ENCODE data around the gene KCNIP4. TPM values are rescaled to one million over a fixed set of nuclear protein-coding genes. Genes with fewer than 3 reads are reported as not detected.

KCNIP4 gene
- total RNA-seq, 1 experiment from 2014 or later, result not detected

DNA sequence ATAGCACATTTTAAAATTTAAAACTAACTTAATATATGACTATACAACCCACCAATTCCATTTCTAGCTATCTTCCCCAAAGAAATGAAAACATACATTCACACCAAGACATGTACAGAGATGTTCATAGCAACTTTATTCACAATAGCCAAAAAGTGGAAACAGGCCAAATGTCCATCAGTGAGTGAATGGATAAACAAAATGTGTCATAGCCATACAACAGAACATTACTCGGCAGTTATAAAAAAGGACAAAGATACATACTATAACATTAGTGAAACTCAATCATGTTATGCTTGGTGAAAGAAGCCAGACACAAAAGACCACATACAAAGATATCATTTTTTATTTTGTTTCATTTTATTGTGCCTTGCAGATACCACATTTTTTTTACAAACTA, 851.5 kb downstream of the KCNIP4 start:
- no peaks in the 10 kb centered on the region for H3K36me3 ChIP-seq
- no peaks in the 10 kb centered on the region for H3K4me1 ChIP-seq (replicated peaks)
- no peak overlapping the region for H3K4me3 ChIP-seq
- H3K27ac ChIP-seq, result no peak overlapping the region
- DNase-seq (ENCODE audit: low read depth in 1 of 2, low spot score in 2 of 2), result no peak
- H3K9me3 ChIP-seq (replicated peaks), result no peaks in the 10 kb centered on the region
- no peaks in the 10 kb centered on the region for H3K27me3 ChIP-seq (replicated peaks)

DNA sequence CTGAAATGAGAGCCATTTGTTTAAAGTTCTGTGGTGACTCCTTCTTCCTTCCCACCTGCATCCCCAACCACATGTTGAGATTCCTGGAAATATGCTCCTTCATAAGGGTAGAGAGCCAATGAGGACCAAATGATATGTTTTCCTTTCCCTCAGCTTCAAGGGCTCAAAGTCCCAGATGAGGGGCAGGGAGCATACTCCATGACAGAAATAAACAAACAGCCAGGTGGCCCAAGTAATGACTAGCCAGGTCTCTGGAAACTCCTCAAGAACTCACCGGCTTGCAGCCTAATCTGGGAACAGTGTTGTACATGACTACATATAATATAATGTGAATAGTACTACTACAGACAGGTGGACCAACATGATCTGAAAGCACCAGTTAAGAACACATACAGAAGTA, 856.0 kb downstream of the KCNIP4 start:
- H3K36me3 ChIP-seq, result no peaks in the 10 kb centered on the region
- no peak overlapping the region for H3K27ac ChIP-seq
- no peak for DNase-seq (ENCODE audit: low read depth in 1 of 2, low spot score in 2 of 2)
- H3K4me3 ChIP-seq, result no peak overlapping the region
- H3K4me1 ChIP-seq (replicated peaks), result no peaks in the 10 kb centered on the region
- H3K27me3 ChIP-seq (replicated peaks), result no peaks in the 10 kb centered on the region
- no peaks in the 10 kb centered on the region for H3K9me3 ChIP-seq (replicated peaks)

- Histone ChIP-seq H3K9me3 (replicated peaks) (no peaks in the 10 kb centered on the region), H3K4me1 (replicated peaks) (no peaks in the 10 kb centered on the region), H3K36me3 (no peaks in the 10 kb centered on the region), H3K27ac (no peak overlapping the region), H3K27me3 (replicated peaks) (no peaks in the 10 kb centered on the region), H3K4me3 (no peak overlapping the region)
- DNase-seq (ENCODE audit: low read depth in 1 of 2, low spot score in 2 of 2), result no peak
Observed at GRCh38 chr4:21090094-21090666, 858.4 kb downstream of the KCNIP4 start.

DNA sequence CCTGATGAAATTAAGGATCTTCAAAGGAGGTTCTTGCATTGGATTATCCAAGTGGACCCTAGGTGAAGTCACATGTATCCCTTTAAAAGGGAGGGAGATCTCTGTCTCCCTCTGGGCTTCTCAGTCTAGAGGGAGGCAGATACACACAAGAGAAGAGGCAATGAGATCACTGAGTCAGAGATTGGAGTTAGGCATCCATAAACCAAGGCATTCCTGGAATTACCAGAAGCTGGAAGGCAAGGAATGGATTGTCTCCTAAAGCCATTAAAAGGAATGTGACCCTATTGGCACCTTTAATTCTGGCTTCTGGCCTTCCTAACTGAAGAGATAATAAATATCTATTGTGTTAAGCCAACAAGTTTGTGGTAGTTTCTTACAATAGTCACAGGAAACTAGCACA, 865.2 kb downstream of the KCNIP4 start:
- DNase-seq (ENCODE audit: low read depth in 1 of 2, low spot score in 2 of 2), result no peak
- H3K4me3 ChIP-seq, result no peak overlapping the region
- H3K4me1 ChIP-seq (replicated peaks), result no peaks in the 10 kb centered on the region
- H3K9me3 ChIP-seq (replicated peaks), result no peaks in the 10 kb centered on the region
- H3K27me3 ChIP-seq (replicated peaks), result no peaks in the 10 kb centered on the region
- H3K27ac ChIP-seq, result no peak overlapping the region
- H3K36me3 ChIP-seq, result no peaks in the 10 kb centered on the region

DNA sequence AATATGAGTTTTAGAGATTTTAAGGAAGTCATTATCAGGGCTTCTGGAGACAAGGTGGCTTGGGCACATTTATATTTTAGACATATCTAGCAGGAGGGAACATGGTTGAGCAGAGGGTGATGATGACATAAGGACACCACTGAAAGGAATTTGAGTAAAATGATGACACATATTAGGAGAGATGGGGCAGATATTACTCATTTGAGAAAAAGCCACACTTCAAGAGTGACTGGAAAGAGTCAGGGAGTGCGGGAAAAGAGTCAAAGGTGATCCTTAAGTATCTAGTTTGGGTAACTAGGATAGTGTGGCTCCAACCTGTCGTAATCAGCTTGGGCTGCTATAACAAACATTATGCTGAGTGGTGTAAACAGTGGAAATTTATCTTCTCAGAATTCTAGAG, 870.6 kb downstream of the KCNIP4 start:
- H3K9me3 ChIP-seq (replicated peaks), result no peaks in the 10 kb centered on the region
- no peak overlapping the region for H3K27ac ChIP-seq
- no peaks in the 10 kb centered on the region for H3K36me3 ChIP-seq
- H3K4me3 ChIP-seq, result no peak overlapping the region
- no peaks in the 10 kb centered on the region for H3K4me1 ChIP-seq (replicated peaks)
- no peaks in the 10 kb centered on the region for H3K27me3 ChIP-seq (replicated peaks)
- no peak for DNase-seq (ENCODE audit: low read depth in 1 of 2, low spot score in 2 of 2)

DNA sequence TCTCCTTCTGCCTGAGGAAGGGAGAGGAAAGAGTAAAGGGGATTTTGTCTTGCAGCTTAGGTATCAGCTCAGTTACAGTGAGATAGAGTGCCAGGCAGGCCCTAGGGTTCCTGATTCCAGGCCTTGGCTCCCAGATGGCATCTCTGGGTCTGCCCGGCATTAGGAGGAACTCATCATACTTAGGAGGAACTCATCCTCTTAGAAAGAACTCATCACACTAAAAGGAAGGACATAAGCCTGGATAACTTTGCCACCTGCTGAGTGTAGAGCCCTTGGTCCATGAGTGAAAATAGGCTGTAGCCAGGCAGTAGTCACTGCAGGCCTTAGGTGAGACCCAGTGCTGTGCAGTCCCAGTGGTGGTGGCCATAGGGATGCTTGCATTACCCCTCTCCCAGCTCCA, 881.2 kb downstream of the KCNIP4 start:
- Histone ChIP-seq H3K4me3 (no peak overlapping the region), H3K36me3 (no peaks in the 10 kb centered on the region), H3K27me3 (replicated peaks) (no peaks in the 10 kb centered on the region), H3K9me3 (replicated peaks) (no peaks in the 10 kb centered on the region), H3K27ac (no peak overlapping the region), H3K4me1 (replicated peaks) (no peaks in the 10 kb centered on the region)
- no peak for DNase-seq (ENCODE audit: low read depth in 1 of 2, low spot score in 2 of 2)

GRCh38 chr4:21061902-21062301, 886.7 kb downstream of the KCNIP4 start:
- H3K4me1 ChIP-seq (replicated peaks), result no peaks in the 10 kb centered on the region
- DNase-seq (ENCODE audit: low read depth in 1 of 2, low spot score in 2 of 2), result no peak
- H3K4me3 ChIP-seq, result no peak overlapping the region
- H3K9me3 ChIP-seq (replicated peaks), result no peaks in the 10 kb centered on the region
- H3K36me3 ChIP-seq, result no peaks in the 10 kb centered on the region
- no peaks in the 10 kb centered on the region for H3K27me3 ChIP-seq (replicated peaks)
- no peak overlapping the region for H3K27ac ChIP-seq

- no peak for DNase-seq (ENCODE audit: low read depth in 1 of 2, low spot score in 2 of 2)
- Histone ChIP-seq H3K36me3 (no peaks in the 10 kb centered on the region), H3K27me3 (replicated peaks) (no peaks in the 10 kb centered on the region), H3K4me3 (no peak overlapping the region), H3K9me3 (replicated peaks) (no peaks in the 10 kb centered on the region), H3K27ac (no peak overlapping the region), H3K4me1 (replicated peaks) (no peaks in the 10 kb centered on the region)
Observed at GRCh38 chr4:21046141-21046540, 902.4 kb downstream of the KCNIP4 start.

GRCh38 chr4:21045119-21045518, 903.5 kb downstream of the KCNIP4 start:
- Histone ChIP-seq H3K36me3 (no peaks in the 10 kb centered on the region), H3K9me3 (replicated peaks) (no peaks in the 10 kb centered on the region), H3K4me1 (replicated peaks) (no peaks in the 10 kb centered on the region)

DNA sequence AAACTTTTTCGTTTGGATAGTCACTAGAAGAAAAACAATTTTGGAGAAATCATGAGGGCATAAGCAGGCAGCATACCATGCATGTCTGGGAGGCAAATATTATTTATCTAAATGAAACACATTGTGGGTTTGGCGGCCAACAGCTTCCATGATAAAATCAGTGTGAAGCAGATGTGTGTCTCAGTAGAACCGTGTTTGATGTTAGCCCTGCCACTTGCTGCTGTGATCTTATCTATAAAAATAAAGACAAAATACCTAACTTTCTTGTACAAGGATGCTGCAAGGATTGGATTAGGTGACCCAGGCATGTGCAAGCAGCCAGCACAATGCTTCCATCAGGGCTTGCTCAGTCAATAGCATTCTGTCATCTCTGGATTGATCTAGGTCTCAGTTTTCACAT, 906.9 kb downstream of the KCNIP4 start:
- Histone ChIP-seq H3K36me3 (no peaks in the 10 kb centered on the region), H3K27me3 (replicated peaks) (no peaks in the 10 kb centered on the region), H3K4me3 (no peak overlapping the region), H3K4me1 (replicated peaks) (no peaks in the 10 kb centered on the region), H3K27ac (no peak overlapping the region), H3K9me3 (replicated peaks) (no peaks in the 10 kb centered on the region)
- DNase-seq (ENCODE audit: low read depth in 1 of 2, low spot score in 2 of 2), result no peak

More at GRCh38 chr4:21045119-21045518, 903.5 kb downstream of the KCNIP4 start:
- no peak overlapping the region for H3K27ac ChIP-seq
- no peak for DNase-seq (ENCODE audit: low read depth in 1 of 2, low spot score in 2 of 2)
- H3K27me3 ChIP-seq (replicated peaks), result no peaks in the 10 kb centered on the region
- H3K4me3 ChIP-seq, result no peak overlapping the region

- Histone ChIP-seq H3K4me3 (no peak overlapping the region), H3K27ac (no peak overlapping the region), H3K4me1 (replicated peaks) (no peaks in the 10 kb centered on the region), H3K9me3 (replicated peaks) (no peaks in the 10 kb centered on the region), H3K27me3 (replicated peaks) (no peaks in the 10 kb centered on the region), H3K36me3 (no peaks in the 10 kb centered on the region)
- DNase-seq (ENCODE audit: low read depth in 1 of 2, low spot score in 2 of 2), result no peak
Observed at GRCh38 chr4:21034728-21035127, 913.8 kb downstream of the KCNIP4 start.

DNA sequence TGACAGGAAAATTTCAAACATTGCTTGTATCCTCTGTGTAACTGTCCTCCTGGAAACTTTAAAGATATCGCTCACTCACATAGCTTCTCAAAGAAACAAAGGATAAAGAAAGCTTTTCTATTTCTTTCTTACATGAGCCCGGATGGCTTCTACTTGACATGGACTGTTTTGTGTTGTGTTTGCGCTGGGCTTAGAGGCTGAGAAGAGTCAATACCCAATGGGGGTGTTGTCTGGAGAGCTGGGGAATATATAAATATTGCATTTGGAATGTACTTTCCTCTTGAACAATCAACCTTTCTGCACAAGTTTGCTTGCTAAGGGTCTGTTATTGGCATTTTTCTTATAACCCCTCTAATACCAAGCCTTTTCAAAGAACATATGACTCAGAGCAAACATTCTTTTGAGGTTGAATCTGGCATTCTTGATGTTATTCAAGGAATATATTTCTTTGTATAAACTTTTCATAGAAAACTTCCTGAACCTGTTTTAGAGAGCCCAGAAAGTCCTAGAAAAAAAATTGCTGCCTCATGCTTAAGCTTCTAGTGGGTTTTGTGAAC, 916.4 kb downstream of the KCNIP4 start:
- H3K27ac ChIP-seq, result no peak overlapping the region
- H3K4me1 ChIP-seq (replicated peaks), result no peaks in the 10 kb centered on the region
- peak in 1 of 2 experiments; percentile 0 for DNase-seq (ENCODE audit: low read depth in 1 of 2, low spot score in 2 of 2)
- H3K36me3 ChIP-seq, result no peaks in the 10 kb centered on the region
- no peaks in the 10 kb centered on the region for H3K9me3 ChIP-seq (replicated peaks)
- H3K27me3 ChIP-seq (replicated peaks), result no peaks in the 10 kb centered on the region
- H3K4me3 ChIP-seq, result no peak overlapping the region

GRCh38 chr4:21018817-21019216, 929.8 kb downstream of the KCNIP4 start:
- H3K4me1 ChIP-seq (replicated peaks), result no peaks in the 10 kb centered on the region
- no peaks in the 10 kb centered on the region for H3K27me3 ChIP-seq (replicated peaks)
- H3K4me3 ChIP-seq, result no peak overlapping the region
- H3K27ac ChIP-seq, result no peak overlapping the region
- DNase-seq (ENCODE audit: low read depth in 1 of 2, low spot score in 2 of 2), result no peak
- no peaks in the 10 kb centered on the region for H3K9me3 ChIP-seq (replicated peaks)
- H3K36me3 ChIP-seq, result no peaks in the 10 kb centered on the region

DNA sequence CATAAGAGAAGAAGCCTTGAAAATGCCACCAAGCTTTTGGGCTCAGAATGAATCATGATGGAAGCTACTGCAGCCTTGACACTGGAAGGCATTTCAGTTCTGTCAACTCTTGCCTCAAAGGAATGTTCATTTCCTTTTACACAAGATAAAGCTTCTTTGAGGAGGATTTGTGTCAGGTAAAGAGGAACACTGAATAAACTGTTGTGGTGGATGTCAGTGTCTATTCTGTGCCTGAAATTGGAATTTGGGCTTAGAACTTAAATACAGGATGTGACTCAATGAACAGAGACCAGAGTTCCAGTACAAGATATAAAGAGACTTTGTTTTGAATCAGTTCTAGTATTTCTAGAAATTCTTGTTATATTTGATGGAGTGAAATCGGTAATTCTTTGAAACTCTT, 935.1 kb downstream of the KCNIP4 start:
- DNase-seq (ENCODE audit: low read depth in 1 of 2, low spot score in 2 of 2), result no peak
- Histone ChIP-seq H3K27me3 (replicated peaks) (no peaks in the 10 kb centered on the region), H3K36me3 (no peaks in the 10 kb centered on the region), H3K27ac (no peak overlapping the region), H3K4me3 (no peak overlapping the region), H3K4me1 (replicated peaks) (no peaks in the 10 kb centered on the region), H3K9me3 (replicated peaks) (no peaks in the 10 kb centered on the region)

DNA sequence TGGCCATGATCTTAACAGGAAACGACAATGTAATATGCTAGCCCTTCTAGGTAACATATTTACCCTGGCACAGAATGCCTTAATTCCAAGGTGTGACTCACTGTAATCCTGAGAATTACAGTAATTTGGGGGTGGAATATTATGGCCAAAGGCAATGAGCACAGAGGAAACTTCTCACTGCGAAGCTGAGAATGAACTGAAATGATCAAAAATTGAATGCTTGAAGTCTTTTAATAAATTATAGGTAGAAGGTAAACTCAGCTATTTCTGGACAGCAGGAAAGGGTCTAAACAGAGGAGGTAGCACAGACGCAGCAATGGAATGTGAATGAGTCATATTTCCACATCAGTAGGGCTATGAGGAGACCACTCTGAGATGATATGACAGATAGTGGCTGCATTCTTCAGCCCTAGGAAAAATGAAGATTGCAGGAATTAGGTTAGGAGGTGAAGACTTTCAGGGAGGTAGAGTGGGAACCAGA, 935.7 kb downstream of the KCNIP4 start:
- peak in 1 of 2 experiments; percentile 1 for DNase-seq (ENCODE audit: low read depth in 1 of 2, low spot score in 2 of 2)
- no peak overlapping the region for H3K4me3 ChIP-seq
- no peaks in the 10 kb centered on the region for H3K4me1 ChIP-seq (replicated peaks)
- H3K27ac ChIP-seq, result no peak overlapping the region
- no peaks in the 10 kb centered on the region for H3K9me3 ChIP-seq (replicated peaks)
- no peaks in the 10 kb centered on the region for H3K27me3 ChIP-seq (replicated peaks)
- H3K36me3 ChIP-seq, result no peaks in the 10 kb centered on the region
